HCT116 (cell line): ENCODE measurements around the gene IQCH. TPM values are rescaled to one million over a fixed set of nuclear protein-coding genes. Genes with fewer than 3 reads are reported as not detected.

Experiments used
- ATAC-seq: fragments of 200-7000 bp; cut with Tn5 transposase; 2 replicates; pipeline ENCODE4 v1.9.1; 2020; ENCODE audit warnings: mild to moderate bottlenecking, moderate library complexity
- BruUV-seq: library from RNA; stranded (reverse); fragments of 400-500 nt; replicated peaks from 2 replicates; lab custom pipeline; 2021; lab: Mats Ljungman, UMichigan
- CTCF ChIA-PET: fragments of 300-600 bp; sonication (Branson Sonifier 250); formaldehyde crosslinking; loops from one replicate; lab custom pipeline; 2021; ENCODE audit warnings: antibody characterized with exemption; lab: Charles Lee
- POLR2A ChIA-PET: fragments of 300-600, 350-600 bp; sonication (Branson Sonifier 250); formaldehyde crosslinking; loops from one replicate; lab custom pipeline; 2021; ENCODE audit warnings: antibody characterized with exemption; lab: Charles Lee
- RAD21 ChIA-PET, 2 experiments: fragments of 300-600 bp; sonication (Branson Sonifier 250); formaldehyde crosslinking; loops; one replicate each; lab custom pipeline; 2023; ENCODE audit warnings: low total read pairs in 2 of 2; ENCODE audit not compliant: uncharacterized antibody in 2 of 2, unreplicated experiment in 2 of 2, low non-redundant PET in 1 of 2; lab: Charles Lee
- DNase-seq: peaks from one replicate; pipeline ENCODE4 v3.0.0-alpha.2; 2010; ENCODE audit warnings: low read depth, low spot score
- H2AFZ ChIP-seq: fragments of 200-600 bp; shearing (Covaris generic), sonication (generic); 2 replicates; pipeline ENCODE4 v1.6.1; 2017; ENCODE audit warnings: low read depth, mixed run types, mixed read lengths, antibody characterized with exemption, low read length; ENCODE audit not compliant: poor library complexity, severe bottlenecking
- H3K27ac ChIP-seq: 2 replicates; pipeline ENCODE4 v1.5.1; 2012; ENCODE audit warnings: low read depth, low read length
- H3K27me3 ChIP-seq: fragments of 200-600 bp; sonication (generic); 2 replicates; pipeline ENCODE4 v1.6.1; 2016; ENCODE audit warnings: mixed run types, low read length, mixed read lengths; ENCODE audit not compliant: insufficient read depth
- H3K36me3 ChIP-seq, 2 experiments: fragments of 200-500 bp in 1 of 2; fragments of 200-600 bp in 1 of 2; sonication (Bioruptor generic) in 1 of 2; sonication (generic) in 1 of 2; 2 replicates each; pipeline versions ENCODE4 v1.5.1 to v1.6.1; 2014 to 2016; ENCODE audit warnings: low read length in 2 of 2, inconsistent platforms in 1 of 2, mixed read lengths in 1 of 2, mixed run types in 1 of 2; ENCODE audit not compliant: insufficient read depth in 2 of 2, control insufficient read depth in 1 of 2
- H3K4me1 ChIP-seq, 2 experiments: fragments of 200-600 bp in 1 of 2; sonication (generic) in 1 of 2; 2 replicates each; pipeline versions ENCODE4 v1.5.1 to v1.6.1; 2012 to 2017; ENCODE audit warnings: low read length in 2 of 2, inconsistent platforms in 1 of 2, mild to moderate bottlenecking in 1 of 2, mixed read lengths in 1 of 2, mixed run types in 1 of 2, moderate library complexity in 1 of 2; ENCODE audit not compliant: insufficient read depth in 2 of 2, control insufficient read depth in 1 of 2
- H3K4me2 ChIP-seq: fragments of 200-600 bp; sonication (generic); 2 replicates; pipeline ENCODE4 v1.6.1; 2017; ENCODE audit warnings: mixed run types, low read length, mixed read lengths
- H3K4me3 ChIP-seq, 2 experiments: fragments of 200-600 bp in 1 of 2; sonication (generic) in 1 of 2; replicated peaks in 1 of 2; 2 replicates each; pipeline ENCODE4 v1.5.1; 2011 to 2016; ENCODE audit warnings: low read length in 2 of 2, control low read depth in 1 of 2, low read depth in 1 of 2, mild to moderate bottlenecking in 1 of 2, mixed read lengths in 1 of 2, mixed run types in 1 of 2
- H3K79me2 ChIP-seq: fragments of 200-600 bp; sonication (generic); 2 replicates; pipeline ENCODE4 v1.6.1; 2017; ENCODE audit warnings: mild to moderate bottlenecking, mixed run types, low read length, moderate library complexity, mixed read lengths; ENCODE audit not compliant: insufficient read depth
- H3K9ac ChIP-seq: fragments of 200-600 bp; sonication (generic); 2 replicates; pipeline ENCODE4 v1.6.1; 2016; ENCODE audit warnings: low read length, mixed read lengths
- H3K9me2 ChIP-seq: fragments of 200-600 bp; sonication (generic), shearing (Covaris generic); 2 replicates; pipeline ENCODE4 v1.6.1; 2017; ENCODE audit warnings: mixed run types, mild to moderate bottlenecking, moderate library complexity; ENCODE audit not compliant: insufficient read depth
- H3K9me3 ChIP-seq, 2 experiments: fragments of 200-500 bp in 1 of 2; fragments of 200-600 bp in 1 of 2; sonication (Bioruptor generic) in 1 of 2; sonication (generic) in 1 of 2; 2 replicates each; pipeline ENCODE4 v1.6.1; 2014 to 2017; ENCODE audit warnings: low read length in 2 of 2, mixed read lengths in 2 of 2, inconsistent platforms in 1 of 2, low read depth in 1 of 2, mild to moderate bottlenecking in 1 of 2, mixed run types in 1 of 2, moderate library complexity in 1 of 2; ENCODE audit not compliant: control insufficient read depth in 1 of 2, insufficient read depth in 1 of 2
- H4K20me1 ChIP-seq: fragments of 200-600 bp; sonication (generic), shearing (Covaris generic); 2 replicates; pipeline ENCODE4 v1.6.1; 2017; ENCODE audit warnings: mixed run types, mild to moderate bottlenecking, moderate library complexity; ENCODE audit not compliant: insufficient read depth
- CBX3 ChIP-seq: IDR thresholded peaks from 2 replicates; pipeline ENCODE4 v1.6.1; 2012; ENCODE audit warnings: low read depth
- CEBPB ChIP-seq: IDR thresholded peaks from 2 replicates; pipeline ENCODE4 v1.6.1; 2012; ENCODE audit warnings: low read depth
- ELF1 ChIP-seq: IDR thresholded peaks from 2 replicates; pipeline ENCODE4 v1.6.1; 2012; ENCODE audit warnings: low read depth, borderline replicate concordance
- EZH2phosphoT487 ChIP-seq: fragments of 200-600 bp; IDR thresholded peaks from 2 replicates; pipeline ENCODE4 v1.6.1; 2018; ENCODE audit warnings: antibody characterized with exemption, borderline replicate concordance
- FOSL1 ChIP-seq: IDR thresholded peaks from 2 replicates; pipeline ENCODE4 v1.6.1; 2012; ENCODE audit warnings: low read depth
- JUND ChIP-seq: IDR thresholded peaks from 2 replicates; pipeline ENCODE4 v1.6.1; 2012
- MAX ChIP-seq: IDR thresholded peaks from 2 replicates; pipeline ENCODE4 v1.6.1; 2012
- POLR2A ChIP-seq: IDR thresholded peaks from 2 replicates; pipeline ENCODE4 v1.7.0; 2011; ENCODE audit warnings: borderline replicate concordance; ENCODE audit not compliant: insufficient read depth, insufficient read length; ENCODE audit errors: extremely low read depth
- POLR2AphosphoS5 ChIP-seq: IDR thresholded peaks from 2 replicates; pipeline ENCODE4 v1.6.1; 2011; ENCODE audit warnings: mild to moderate bottlenecking, low read depth, low read length, moderate library complexity
- RAD21 ChIP-seq: IDR thresholded peaks from 2 replicates; pipeline ENCODE4 v1.6.1; 2012; ENCODE audit warnings: low read depth, mild to moderate bottlenecking
- ZBTB33 ChIP-seq: IDR thresholded peaks from 2 replicates; pipeline ENCODE4 v1.6.1; 2011; ENCODE audit warnings: mild to moderate bottlenecking, low read length, moderate library complexity; ENCODE audit not compliant: insufficient replicate concordance; ENCODE audit errors: extremely low read depth
- intact Hi-C: fragments of 100-400 bp; cut with micrococcal nuclease; formaldehyde crosslinking; loops from 2 replicates; pipeline ENCODE4 v1.10.0; 2022
- total RNA-seq: library from RNA; stranded (reverse); gene quantifications from one replicate; pipeline ENCODE4 v1.2.1, GENCODE V29; 2021; ENCODE audit not compliant: unreplicated experiment

Gene IQCH
- total RNA-seq, 1 experiment from 2014 or later, result 4.6 TPM

GRCh38 chr15:67512140-67512539 lies 257.6 kb downstream of the IQCH start:
- Histone ChIP-seq H3K9ac (no peak overlapping the region), H2AFZ (no peak overlapping the region), H3K4me1 (no peaks in the 10 kb centered on the region), H3K9me2 (no peaks in the 10 kb centered on the region), H3K9me3 (no peaks in the 10 kb centered on the region), H4K20me1 (no peaks in the 10 kb centered on the region), H3K4me3 (no peak overlapping the region), H3K27me3 (no peaks in the 10 kb centered on the region), H3K79me2 (no peaks in the 10 kb centered on the region), H3K27ac (no peak overlapping the region), H3K4me2 (no peak overlapping the region), H3K36me3 (0 out of 4 replicates have a peak, but pooled peaks cover 0 to 2% of the 10 kb centered on the region in 2 experiments)
- ChIA-PET CTCF (no interaction called here), RAD21 (no interaction called here), POLR2A (no interaction called here)
- DNase-seq, result no peak
- no peak for TF ChIP-seq CEBPB
- TF ChIP-seq FOSL1, result no peak
- TF ChIP-seq JUND, result no peak
- TF ChIP-seq POLR2AphosphoS5, result no peak
- no peak for TF ChIP-seq POLR2A
- no peak for TF ChIP-seq ZBTB33
- no peak for TF ChIP-seq ELF1
- no peak for TF ChIP-seq RAD21
- no peak for TF ChIP-seq MAX
- TF ChIP-seq CBX3, result no peak
- no peak for TF ChIP-seq EZH2phosphoT487
- ATAC-seq, result no peak
- BruUV-seq, result no TSS peak
- intact Hi-C loops, result no loop called here
